Measurements from ENCODE around the gene CSK. TPM values are rescaled to one million over a fixed set of nuclear protein-coding genes. Genes with fewer than 3 reads are reported as not detected.
"Not testable (repeated sequence)": the region's sequence is repeated elsewhere in the genome, so short reads cannot be mapped to it uniquely, and the experiment has no call there.

The CSK gene
- total and polyA plus RNA-seq, 2 donors: 17.8 to 30.7 TPM

DNA sequence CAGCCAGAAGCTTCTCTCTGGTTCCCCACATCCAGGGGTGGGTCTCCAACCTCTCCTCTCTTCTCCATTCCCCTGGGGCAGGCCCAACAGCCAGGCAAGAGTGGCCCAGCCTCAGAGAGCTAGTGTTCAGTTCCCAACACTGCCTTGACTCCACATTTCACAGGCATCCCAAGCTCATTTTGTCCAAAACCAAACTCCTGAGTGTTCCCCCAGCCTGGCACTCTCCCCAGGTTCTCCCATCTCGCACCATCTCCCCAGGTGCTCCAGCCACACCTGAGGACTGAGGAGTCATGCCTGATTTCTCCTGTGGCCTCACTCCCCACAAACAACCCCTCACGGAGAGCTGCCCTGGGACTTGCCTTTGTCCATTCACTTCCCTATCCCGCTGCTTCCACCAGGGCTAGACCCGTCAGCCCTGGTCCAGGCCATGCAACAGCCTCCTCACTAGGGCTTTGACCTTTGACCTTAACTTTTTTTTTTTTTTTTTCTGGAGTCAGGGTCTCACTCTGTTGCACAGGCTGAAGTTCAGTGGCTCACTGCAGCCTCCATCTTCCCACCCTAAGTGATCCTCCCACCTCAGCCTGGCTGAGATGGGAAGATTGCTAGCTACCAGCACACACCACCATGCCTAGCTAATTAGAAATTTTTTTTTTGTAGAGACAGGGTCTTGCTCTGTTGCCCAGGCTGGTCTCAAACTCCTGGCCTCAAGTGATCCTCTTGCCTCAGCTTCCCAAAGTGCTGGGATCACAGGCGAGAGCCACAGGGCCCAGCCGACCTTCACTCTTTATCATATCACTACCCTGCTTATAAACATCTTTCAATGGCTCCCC lies 3.9 kb upstream of the CSK start:
- DNase-seq (ENCODE audit: extremely low spot score): no peak
- H3K4me3 ChIP-seq (ENCODE audit: low read depth, low read length): no peak overlapping the region
- WGBS: 88% methylated on average over 6 of the region's 6 CpGs
- H3K4me1 ChIP-seq (ENCODE audit: insufficient read depth): peaks cover 2% of the 10 kb centered on the region
- H3K36me3 ChIP-seq (ENCODE audit: insufficient read depth): no peaks in the 10 kb centered on the region
- no peak overlapping the region for H3K27ac ChIP-seq (ENCODE audit: low read depth)

DNA sequence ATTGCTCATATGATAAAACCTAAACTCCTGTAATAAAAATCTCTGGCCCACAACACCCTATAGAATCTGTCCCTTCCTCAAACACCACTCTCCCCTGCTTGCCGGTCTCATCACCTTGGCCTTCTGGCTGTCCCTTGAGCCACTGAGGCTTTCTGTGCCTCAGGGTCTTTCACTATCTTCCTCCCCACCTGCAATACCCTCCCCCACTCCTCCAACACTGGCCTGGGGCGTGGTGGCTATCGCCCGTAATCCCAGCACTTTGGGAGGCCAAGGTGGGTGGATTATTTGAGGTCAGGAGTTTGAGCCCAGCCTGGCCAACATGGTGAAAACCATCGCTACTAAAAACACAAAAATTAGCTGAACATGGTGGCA lies 3.3 kb upstream of the CSK start:
- peaks cover 2% of the 10 kb centered on the region for H3K4me1 ChIP-seq (ENCODE audit: insufficient read depth)
- H3K27ac ChIP-seq (ENCODE audit: low read depth): no peak overlapping the region
- H3K4me3 ChIP-seq (ENCODE audit: low read depth, low read length): no peak overlapping the region
- WGBS: 91% methylated on average over 5 of the region's 5 CpGs
- no peak for DNase-seq (ENCODE audit: extremely low spot score)
- no peaks in the 10 kb centered on the region for H3K36me3 ChIP-seq (ENCODE audit: insufficient read depth)

DNA sequence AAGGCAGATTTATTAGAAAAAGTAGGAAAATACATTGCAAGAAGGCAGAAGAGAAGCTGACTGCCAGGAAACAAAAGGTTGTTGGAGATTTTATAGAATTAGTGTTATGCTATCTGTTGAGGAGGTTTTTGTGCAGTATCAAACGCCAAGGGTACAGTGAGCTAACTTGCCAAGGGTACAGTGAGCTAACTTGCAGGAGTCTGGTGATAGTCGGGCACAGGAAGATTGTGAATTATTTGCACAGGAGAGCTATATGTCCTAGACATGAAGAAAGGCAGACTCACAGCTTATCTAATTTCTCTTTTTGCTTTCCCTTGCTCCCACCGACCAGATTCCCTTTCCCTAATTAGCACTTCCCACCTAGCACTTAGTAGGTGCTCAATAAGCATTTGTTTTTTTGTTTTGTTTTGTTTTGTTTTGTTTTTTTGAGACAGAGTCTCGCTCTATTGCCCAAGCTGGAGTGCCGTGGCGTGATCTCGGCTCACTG lies 2.7 kb upstream of the CSK start:
- H3K27ac ChIP-seq (ENCODE audit: low read depth): no peak overlapping the region
- H3K36me3 ChIP-seq (ENCODE audit: insufficient read depth): no peaks in the 10 kb centered on the region
- H3K4me3 ChIP-seq (ENCODE audit: low read depth, low read length): no peak overlapping the region
- no peak for DNase-seq (ENCODE audit: extremely low spot score)
- H3K4me1 ChIP-seq (ENCODE audit: insufficient read depth): peaks cover 2% of the 10 kb centered on the region
- WGBS: 81% methylated on average over 7 of the region's 7 CpGs

DNA sequence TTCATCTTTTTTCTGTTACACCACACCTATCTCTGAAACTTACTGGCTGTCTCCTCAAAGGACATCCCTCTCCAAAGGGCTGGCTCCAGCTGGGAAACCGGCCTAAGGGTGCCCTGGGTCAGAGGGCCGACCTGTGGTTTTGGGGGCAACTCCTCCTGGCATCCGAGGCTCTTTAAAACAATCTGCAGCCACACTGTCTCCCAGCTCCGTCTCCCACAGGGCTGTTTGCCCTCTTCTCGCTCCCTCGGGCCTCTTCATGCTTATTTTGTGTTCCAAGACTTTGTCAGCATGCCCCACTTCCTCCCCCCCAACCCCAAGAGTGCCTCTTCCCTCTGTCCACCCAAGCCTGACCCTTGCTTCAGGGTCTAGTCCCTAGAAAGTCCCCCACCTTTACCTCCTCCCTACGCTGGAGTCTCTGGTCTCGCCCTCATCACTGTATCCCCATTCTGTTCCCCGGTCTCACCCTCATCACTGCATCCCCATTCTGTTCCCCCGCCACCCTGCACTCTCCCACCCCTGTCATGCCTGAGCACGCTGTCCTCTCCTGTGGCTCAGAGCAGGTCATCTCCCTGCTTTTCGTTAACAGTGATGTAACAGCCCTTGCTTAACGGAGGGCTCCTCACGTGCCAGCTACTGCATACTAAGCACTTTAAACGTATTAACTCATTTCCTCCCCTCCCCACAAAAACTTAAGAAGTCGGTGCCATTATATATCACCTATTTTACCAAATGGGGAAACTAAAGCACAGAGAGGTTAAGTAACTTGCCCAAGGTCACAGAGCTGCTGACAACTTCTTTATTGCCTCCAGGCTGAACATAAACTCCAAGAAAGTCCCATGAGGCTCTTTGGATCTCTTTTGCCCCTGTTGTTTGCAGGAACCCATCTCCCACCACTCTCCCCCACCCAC lies 1.1 kb upstream of the CSK start:
- no peak for DNase-seq (ENCODE audit: extremely low spot score)
- no peak overlapping the region for H3K27ac ChIP-seq (ENCODE audit: low read depth)
- no peaks in the 10 kb centered on the region for H3K36me3 ChIP-seq (ENCODE audit: insufficient read depth)
- H3K4me1 ChIP-seq (ENCODE audit: insufficient read depth): peaks cover 2% of the 10 kb centered on the region
- WGBS: 55% methylated on average over 16 of the region's 16 CpGs
- H3K4me3 ChIP-seq (ENCODE audit: low read depth, low read length): no peak overlapping the region

DNA sequence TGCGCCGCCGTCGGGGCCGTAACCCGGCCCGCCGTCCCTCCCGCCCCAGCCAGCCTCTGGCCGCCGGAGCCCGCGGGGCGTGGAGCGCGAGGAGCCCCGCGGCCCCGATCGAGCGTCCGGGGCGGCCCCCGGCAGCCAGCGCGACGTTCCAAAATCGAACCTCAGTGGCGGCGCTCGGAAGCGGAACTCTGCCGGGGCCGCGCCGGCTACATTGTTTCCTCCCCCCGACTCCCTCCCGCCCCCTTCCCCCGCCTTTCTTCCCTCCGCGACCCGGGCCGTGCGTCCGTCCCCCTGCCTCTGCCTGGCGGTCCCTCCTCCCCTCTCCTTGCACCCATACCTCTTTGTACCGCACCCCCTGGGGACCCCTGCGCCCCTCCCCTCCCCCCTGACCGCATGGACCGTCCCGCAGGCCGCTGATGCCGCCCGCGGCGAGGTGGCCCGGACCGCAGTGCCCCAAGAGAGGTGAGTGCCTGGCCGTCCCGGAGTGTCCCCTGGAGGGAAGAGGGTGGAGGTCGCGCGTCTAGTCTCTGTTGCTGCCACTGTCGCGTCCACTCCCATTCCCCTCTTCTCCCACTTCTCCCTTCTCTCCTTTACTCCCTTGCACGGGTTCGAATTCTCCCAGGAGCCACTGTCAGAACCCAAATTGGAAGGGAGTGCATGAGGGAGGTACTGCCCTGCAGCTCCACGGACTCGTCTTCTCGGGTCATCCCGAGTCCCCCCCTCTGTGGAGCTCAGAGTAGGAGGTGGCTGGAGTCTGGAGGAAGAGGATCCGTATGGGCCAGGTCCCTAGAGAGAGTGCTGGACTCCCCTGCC lies 585 bp downstream of the CSK start:
- H3K4me3 ChIP-seq (ENCODE audit: low read depth, low read length): peak overlapping the region; percentile 93
- under 1% methylated on average over 72 of the region's 72 CpGs for WGBS

DNA sequence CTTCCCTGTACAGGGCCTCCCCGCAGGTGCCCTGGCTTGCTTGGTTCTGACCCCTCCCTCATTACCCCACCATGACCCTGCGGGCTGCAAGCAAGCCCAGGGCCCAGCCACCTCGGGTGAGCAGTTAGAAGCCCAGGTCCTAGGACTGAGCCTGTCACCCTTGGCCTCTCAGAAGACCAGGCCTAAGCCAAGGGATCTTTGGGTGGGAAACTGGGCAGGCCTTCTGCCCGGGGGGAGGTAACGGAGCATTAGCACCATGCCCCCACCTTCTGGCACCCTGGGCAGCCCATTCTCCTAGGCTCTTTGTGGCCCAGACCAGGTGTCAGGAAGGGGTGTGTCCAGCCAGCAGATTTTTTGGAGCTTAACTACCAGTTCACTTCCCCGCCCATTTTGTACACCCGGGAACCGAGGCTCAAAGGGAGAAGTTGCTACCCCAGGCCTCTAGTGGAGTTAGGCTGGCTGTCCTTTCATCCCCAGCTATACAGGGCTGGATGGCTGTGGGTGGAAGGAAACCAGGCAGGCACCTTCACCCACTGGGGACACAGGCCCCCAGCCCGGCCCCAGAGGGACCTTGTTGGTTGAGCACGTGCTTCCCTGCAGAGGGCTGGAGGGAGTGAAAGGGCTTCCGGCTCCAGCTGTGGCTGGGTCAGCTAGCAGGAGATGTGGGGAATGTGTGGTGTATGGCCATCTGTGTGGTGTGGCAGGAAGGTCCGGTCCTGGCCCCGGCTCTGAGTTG lies 1.4 kb downstream of the CSK start:
- WGBS: 10% methylated on average over 13 of the region's 13 CpGs
- peak overlapping the region; percentile 2 for H3K27ac ChIP-seq (ENCODE audit: low read depth)
- peak overlapping the region; percentile 93 for H3K4me3 ChIP-seq (ENCODE audit: low read depth, low read length)
- no peaks in the 10 kb centered on the region for H3K36me3 ChIP-seq (ENCODE audit: insufficient read depth)
- no peak for DNase-seq (ENCODE audit: extremely low spot score)
- peaks cover 2% of the 10 kb centered on the region for H3K4me1 ChIP-seq (ENCODE audit: insufficient read depth)

More for the DNA sequence above, 585 bp downstream of the CSK start:
- no peaks in the 10 kb centered on the region for H3K36me3 ChIP-seq (ENCODE audit: insufficient read depth)
- peaks cover 2% of the 10 kb centered on the region for H3K4me1 ChIP-seq (ENCODE audit: insufficient read depth)
- H3K27ac ChIP-seq (ENCODE audit: low read depth): peak overlapping the region; percentile 92
- DNase-seq (ENCODE audit: extremely low spot score): no peak

DNA sequence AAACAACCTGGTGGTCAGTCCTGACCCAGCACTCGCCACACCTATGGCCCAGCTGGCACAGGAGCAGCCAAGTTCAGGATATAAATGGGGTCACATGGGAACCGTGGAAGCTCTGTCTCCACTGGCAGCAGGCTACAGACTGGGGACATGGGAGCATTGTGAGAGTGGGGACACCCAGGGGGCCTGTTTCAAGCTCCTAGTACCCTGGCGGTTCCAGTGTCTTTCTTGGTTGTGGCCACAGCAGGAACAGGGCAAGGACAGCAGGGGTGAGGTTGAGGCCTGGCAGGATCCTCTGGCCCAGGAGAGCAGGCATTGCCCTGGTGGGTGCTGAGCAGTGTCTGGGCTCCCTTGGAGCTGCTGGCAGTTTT lies 1.9 kb downstream of the CSK start:
- no peaks in the 10 kb centered on the region for H3K36me3 ChIP-seq (ENCODE audit: insufficient read depth)
- WGBS: 40% methylated on average over 3 of the region's 3 CpGs
- H3K4me1 ChIP-seq (ENCODE audit: insufficient read depth): peaks cover 2% of the 10 kb centered on the region
- peak overlapping the region; percentile 2 for H3K27ac ChIP-seq (ENCODE audit: low read depth)
- peak overlapping the region; percentile 93 for H3K4me3 ChIP-seq (ENCODE audit: low read depth, low read length)
- no peak for DNase-seq (ENCODE audit: extremely low spot score)

DNA sequence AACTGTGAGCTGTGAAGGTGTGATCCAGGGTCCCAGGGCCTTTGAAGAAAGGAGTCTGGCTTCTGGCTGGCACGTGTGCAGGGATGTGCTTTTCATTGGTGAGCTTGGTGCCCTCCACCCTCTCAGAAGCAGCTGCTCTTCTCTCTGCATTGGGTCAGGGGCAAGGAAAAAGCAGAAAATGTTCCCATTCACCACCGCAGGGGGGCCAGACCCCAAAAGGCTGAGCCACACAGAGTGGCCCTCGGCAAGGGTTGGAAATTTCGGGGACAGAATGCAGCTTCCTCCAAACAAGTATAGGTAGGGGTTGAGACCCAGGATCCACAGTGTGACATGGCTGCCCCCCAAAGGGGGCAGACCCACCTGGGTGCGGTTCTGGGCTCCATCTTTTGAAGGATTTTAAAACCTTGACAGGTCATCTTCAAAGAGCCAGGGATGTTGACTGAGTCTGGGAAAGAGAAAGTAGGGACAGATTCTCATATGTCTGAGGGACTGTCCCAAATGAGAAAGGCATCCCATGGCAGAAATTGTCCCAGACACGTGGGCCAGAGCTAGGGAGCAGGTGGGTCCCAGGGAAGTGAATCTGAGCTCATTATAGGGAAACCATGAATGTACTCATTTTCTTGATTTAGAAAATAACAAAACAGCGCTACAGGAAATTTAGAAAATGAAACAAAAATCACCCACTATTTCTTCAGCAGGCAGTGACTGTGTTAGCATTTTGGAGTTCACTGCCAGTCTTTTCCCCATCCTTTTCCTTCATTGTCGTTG lies 2.7 kb downstream of the CSK start:
- Histone ChIP-seq H3K4me1 (ENCODE audit: insufficient read depth) (peaks cover 2% of the 10 kb centered on the region), H3K27ac (ENCODE audit: low read depth) (no peak overlapping the region), H3K4me3 (ENCODE audit: low read depth, low read length) (no peak overlapping the region), H3K36me3 (ENCODE audit: insufficient read depth) (no peaks in the 10 kb centered on the region)
- 78% methylated on average over 8 of the region's 8 CpGs for WGBS
- no peak for DNase-seq (ENCODE audit: extremely low spot score)

DNA sequence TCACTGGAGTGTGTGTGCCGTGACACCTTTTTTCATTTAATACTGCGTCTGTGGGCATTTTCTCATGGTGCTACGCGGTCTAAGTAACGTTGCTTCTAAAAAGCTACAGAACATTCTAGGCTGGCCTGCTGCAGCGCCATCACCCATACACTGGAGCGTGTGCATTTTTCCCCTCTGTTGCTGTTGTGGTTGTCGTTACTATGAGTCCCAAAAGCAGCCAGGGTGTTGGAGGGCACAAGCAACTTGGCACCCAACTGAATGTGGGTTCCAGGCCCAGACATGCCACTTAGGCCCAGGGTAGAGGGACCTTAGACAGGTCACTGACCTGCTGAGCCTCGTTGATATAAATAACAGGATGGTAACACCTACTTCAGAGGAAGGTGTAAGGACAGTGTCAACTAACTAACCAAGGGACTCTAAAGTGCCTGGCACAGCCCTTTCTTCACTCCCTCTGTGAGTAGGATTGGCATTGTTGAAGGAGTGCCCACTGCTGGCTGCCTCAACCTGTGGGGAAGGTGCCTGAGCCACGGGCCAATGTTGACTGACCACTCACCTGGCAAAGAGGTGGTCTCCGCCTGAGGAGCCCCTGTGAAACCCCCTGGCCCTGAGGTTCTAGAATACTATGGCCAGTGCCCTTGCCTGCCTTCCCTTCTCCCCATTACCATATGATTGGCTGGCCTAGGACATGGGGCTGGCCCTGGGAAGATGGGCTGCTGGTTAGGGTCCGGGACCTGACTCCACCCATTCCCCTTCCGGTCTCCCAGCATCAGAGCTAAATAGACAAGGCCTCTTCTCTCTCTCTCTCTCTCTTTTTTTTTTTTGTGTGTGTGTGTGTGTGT lies 3.5 kb downstream of the CSK start:
- H3K4me1 ChIP-seq (ENCODE audit: insufficient read depth): peaks cover 2% of the 10 kb centered on the region
- no peaks in the 10 kb centered on the region for H3K36me3 ChIP-seq (ENCODE audit: insufficient read depth)
- WGBS: 84% methylated on average over 13 of the region's 13 CpGs
- no peak overlapping the region for H3K4me3 ChIP-seq (ENCODE audit: low read depth, low read length)
- no peak for DNase-seq (ENCODE audit: extremely low spot score)
- H3K27ac ChIP-seq (ENCODE audit: low read depth): no peak overlapping the region

DNA sequence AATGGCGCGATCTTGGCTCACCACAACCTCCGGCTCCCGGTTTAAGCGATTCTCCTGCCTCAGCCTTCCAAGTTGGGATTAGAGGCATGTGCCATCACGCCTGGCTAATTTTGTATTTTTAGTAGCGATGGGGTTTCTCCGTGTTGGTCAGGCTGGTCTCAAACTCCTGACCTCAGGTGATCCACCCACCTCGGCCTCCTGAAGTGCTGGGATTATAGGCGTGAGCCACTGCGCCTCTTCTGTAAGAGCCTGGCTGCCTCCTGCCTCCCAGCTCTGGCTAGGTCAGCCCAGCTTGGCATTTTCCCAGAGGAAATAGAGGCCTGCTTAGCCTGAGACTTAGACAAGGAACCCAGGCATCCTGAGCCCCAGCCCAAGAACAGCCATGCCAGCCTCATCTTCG lies 4.2 kb downstream of the CSK start:
- not testable (repeated sequence) for H3K4me3 ChIP-seq (ENCODE audit: low read depth, low read length); H3K4me1 ChIP-seq (ENCODE audit: insufficient read depth); H3K27ac ChIP-seq (ENCODE audit: low read depth); DNase-seq (ENCODE audit: extremely low spot score); H3K36me3 ChIP-seq (ENCODE audit: insufficient read depth)
- 82% methylated on average over 12 of the region's 12 CpGs for WGBS

DNA sequence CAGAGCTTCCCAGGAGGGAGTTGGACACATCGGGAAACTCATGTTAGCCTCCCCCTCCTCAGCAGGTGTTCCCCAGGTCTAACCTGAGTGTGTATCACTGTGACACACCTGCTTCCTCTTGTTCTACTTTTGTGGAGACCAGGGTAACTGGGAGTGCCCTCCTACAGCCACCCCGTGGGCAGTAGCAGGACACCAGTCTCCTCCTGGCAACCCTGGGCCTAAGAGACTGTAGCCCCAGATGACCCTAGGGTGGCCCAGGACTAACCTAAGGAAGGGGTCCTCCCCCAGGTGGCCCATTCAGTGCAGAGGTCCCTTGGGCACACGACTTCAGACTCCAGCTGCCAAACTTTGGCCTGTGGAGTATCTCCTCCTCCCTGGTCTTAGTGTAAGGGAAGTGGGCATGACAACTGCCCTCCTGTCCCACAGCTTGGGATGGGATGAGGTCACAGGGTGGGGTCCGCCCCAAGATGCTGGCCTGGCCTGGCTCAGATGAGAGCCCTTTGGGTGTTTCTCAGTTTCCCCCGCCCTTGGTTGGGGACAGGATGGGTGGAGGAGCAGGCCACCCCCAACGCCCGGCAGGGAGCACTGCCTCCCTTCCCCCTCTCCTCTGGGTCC lies 4.8 kb downstream of the CSK start:
- Histone ChIP-seq H3K4me3 (ENCODE audit: low read depth, low read length) (no peak overlapping the region), H3K4me1 (ENCODE audit: insufficient read depth) (no peaks in the 10 kb centered on the region), H3K36me3 (ENCODE audit: insufficient read depth) (no peaks in the 10 kb centered on the region), H3K27ac (ENCODE audit: low read depth) (no peak overlapping the region)
- WGBS: 70% methylated on average over 7 of the region's 7 CpGs
- no peak for DNase-seq (ENCODE audit: extremely low spot score)

All from urinary bladder (tissue), 4 donors.